Upper lobe of left lung (tissue), 4 donors: ENCODE data around the gene ULBP1.

Experiments used
- EP300 ChIP-seq, 4 donors: sonication (generic); formaldehyde crosslinking; IDR thresholded peaks; one replicate each; pipeline ENCODE4 v1.5.1; 2017; ENCODE audit warnings: antibody characterized with exemption in 4 of 4, control low read depth in 2 of 4
- POLR2A ChIP-seq, 4 donors: fragments of 450-650 bp; IDR thresholded peaks; one replicate each; pipeline ENCODE4 v1.5.1; 2016 to 2017; ENCODE audit warnings: antibody characterized with exemption in 4 of 4, mild to moderate bottlenecking in 2 of 4
- POLR2AphosphoS5 ChIP-seq, 2 donors: sonication (generic); formaldehyde crosslinking; IDR thresholded peaks; one replicate each; pipeline ENCODE4 v1.5.1; 2017; ENCODE audit warnings: antibody characterized with exemption in 2 of 2
- TF ChIP-seq, protein P1 (sequence below), 6 experiments: fragments of 450-650 bp in 4 of 6; fragments of 200-600 bp in 2 of 6; sonication (generic) in 2 of 6; IDR thresholded peaks; one replicate each; pipeline ENCODE4 v1.5.1; 2016 to 2019; ENCODE audit warnings: antibody characterized with exemption in 6 of 6

DNA sequence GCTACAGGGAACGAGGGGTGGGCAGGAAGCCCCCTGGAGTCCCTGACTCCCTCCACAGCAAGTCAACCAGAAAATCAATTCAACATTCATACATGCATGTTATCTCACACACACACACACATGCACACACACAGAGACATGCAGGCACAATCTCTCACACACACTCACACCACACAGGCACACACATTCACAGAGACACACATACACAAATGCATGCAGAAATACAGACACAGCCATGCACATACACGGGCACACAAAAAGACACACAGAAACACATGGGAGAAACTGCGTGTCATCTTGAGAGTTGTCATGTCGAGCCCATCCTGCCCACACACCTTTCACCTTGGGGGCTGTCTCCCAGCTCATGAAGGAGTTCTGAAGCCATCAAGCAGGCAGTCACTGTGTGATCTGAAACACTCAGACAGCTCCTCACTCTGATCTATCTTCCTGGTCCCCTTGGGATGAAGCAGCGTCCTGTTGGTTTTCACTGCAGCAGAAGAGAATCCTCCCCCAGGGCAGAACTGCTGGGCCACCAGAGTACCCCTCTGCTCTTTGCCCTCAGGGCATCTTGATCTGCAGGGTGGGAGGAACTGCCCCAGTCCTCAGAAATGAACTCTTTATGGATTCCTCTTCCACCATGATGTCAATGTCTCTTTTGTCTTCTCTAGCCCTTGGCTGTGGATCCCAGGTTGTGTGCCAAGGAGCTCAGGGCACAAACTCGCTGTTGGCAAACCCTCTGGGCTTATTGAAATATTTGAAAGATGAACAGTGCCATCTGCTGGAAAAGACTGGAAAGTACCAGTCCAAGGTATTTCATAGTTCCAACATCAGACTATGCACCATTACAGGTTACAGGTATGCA, 52.8 kb downstream of the ULBP1 start:
- TF ChIP-seq, protein P1, sequence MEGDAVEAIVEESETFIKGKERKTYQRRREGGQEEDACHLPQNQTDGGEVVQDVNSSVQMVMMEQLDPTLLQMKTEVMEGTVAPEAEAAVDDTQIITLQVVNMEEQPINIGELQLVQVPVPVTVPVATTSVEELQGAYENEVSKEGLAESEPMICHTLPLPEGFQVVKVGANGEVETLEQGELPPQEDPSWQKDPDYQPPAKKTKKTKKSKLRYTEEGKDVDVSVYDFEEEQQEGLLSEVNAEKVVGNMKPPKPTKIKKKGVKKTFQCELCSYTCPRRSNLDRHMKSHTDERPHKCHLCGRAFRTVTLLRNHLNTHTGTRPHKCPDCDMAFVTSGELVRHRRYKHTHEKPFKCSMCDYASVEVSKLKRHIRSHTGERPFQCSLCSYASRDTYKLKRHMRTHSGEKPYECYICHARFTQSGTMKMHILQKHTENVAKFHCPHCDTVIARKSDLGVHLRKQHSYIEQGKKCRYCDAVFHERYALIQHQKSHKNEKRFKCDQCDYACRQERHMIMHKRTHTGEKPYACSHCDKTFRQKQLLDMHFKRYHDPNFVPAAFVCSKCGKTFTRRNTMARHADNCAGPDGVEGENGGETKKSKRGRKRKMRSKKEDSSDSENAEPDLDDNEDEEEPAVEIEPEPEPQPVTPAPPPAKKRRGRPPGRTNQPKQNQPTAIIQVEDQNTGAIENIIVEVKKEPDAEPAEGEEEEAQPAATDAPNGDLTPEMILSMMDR (IDR thresholded peaks at IDR 0.05) = peak; percentile 66 to 82 (median 74)
- no peak for TF ChIP-seq POLR2AphosphoS5 (IDR thresholded peaks at IDR 0.05)
- TF ChIP-seq POLR2A (IDR thresholded peaks at IDR 0.05) = no peak
- no peak for TF ChIP-seq EP300 (IDR thresholded peaks at IDR 0.05)
